ENCODE data around the gene BCAS3.
"Not testable (repeated sequence)": the region's sequence is repeated elsewhere in the genome, so short reads cannot be mapped to it uniquely, and the experiment has no call there.

Gene BCAS3

DNA sequence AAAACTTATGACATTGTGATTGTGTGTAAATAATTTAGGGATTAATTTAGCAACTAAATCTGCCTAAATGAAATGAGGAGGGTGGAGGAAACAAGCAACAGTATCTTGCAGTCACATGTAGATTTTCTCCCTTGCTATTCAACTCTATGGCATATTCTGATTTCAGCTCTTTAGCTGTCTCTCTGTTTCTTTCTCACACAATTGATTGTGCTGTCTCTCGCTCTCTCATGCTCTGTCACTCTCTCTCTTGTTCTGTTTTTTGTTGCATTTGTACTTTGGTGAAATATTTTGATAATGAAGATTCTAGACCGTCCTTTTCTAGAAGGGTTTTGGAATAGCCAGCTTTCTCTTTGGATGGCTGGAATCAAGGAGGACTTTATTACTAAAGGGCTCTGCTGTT lies 70.6 kb downstream of the BCAS3 start:
- DNase-seq: no peak

DNA sequence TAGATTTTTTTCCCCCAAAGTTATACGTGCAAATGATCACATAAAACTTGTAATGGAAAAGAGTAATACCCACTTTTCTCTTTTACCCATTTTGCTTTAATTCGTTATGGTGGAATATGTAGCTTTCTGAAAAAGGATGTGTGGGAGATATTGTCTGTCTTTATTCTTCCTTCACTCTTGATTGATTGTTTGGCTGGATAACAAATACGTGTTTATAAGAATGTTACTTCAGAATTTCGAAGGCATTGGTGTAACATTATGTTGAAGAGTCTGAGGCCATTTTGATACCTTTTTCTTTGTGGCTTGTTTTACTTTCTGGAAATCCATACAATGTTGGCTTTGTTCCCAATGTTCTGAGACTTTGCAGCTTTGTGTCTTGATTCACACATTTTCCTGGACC lies 71.4 kb downstream of the BCAS3 start:
- no peak for DNase-seq

DNA sequence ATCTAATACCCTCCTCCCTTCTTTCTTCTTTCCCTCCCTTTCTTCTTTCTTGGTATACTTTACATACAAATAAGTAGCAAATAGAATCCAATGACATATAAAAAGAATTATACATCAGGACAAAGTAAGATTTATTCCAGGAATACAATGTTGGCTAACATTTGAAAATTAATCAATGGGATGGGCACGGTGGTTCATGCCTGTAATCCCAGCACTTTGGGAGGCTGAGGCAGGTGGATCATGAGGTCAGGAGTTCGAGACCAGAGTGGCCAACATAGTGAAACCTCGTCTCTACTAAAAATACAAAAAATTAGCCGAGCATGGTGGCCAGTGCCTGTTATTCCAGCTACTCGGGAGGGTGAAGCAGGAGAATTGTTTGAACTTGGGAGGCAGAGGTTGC lies 72.1 kb downstream of the BCAS3 start:
- DNase-seq: no peak

DNA sequence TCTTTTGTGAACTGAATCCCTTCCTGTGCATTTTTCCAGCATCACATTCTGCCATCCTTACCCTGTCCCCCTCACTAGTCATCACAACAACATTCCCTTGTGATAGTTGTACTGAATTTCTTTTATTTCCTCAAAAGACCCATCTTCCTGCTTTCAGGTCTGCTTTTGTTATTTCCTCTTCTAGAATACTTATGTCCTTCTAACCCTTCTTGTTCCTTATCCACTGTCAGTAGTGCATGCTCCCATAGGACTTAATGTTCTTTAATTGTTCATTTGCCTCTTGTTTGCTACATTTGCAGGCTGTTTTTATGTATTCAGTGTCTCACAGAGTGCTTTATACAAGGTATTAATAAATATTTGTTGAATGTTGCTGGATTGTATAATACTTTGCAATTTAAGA lies 73.0 kb downstream of the BCAS3 start:
- DNase-seq: no peak

DNA sequence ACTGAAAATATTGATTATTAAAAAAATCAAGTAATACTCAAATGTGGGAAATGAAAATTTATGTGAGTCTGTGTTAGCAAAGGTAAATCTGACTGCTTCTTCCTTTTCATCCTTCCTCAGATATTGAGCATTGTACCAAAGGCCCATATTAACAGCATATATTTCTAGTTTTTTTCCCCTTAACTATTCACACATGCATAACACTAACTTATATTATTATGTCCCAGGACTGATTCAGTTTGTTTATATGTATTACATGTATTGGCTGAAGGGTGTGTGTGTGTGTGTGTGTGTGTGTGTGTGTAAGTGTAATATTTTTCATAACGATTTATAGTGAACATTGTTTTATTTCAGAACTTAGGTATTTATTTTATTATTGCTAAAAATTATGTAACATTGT lies 74.2 kb downstream of the BCAS3 start:
- no peak for DNase-seq

DNA sequence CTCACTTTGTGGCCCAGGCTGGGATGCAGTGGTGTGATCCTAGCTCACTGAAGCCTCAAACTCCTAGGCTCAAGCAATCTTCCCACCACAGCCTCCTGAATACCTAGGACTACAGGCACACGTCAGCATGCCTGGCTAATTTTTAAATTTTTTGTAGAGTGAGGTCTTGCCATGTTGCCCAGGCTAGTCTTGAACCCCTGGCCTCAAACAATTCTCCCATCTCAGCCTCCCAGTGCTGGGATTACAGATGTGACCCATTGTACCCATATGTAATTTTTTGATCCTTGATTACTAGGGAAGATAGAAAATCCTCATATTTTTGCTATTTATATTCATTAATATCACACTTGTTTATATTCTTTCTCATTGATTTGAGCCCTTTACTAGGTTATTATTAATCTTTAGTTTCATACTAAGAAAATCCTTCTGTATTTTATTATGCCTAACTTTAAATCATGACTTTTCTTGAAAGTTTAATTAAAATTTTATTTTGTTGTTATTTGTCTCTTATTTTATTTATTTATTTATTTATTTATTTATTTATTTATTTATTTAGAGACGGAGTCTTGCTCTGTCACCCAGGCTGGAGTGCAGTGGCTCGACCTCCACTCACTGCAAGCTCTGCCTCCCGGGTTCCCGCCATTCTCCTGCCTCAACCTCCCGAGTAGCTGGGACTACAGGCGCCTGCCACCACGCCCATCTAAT lies 75.4 kb downstream of the BCAS3 start:
- DNase-seq: no peak

- no peak for DNase-seq
These were observed 76.5 kb downstream of the BCAS3 start for GRCh38 chr17:60754057-60754604.

DNA sequence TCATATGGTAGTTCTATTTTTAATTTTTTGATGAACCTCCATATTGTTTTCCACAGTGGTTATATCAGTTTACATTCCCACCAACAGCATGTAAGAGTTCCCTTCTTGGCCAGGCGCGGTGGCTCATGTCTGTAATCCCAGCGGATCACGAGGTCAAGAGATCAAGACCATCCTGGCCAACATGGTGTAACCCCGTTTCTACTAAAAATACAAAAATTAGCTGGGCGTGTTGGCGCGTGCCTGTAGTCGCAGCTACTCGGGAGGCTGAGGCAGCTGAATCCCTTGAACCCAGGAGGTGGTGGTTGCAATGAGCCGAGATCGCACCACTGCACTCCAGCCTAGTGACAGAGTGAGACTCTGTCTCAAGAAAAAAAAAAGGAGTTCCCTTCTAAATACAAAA lies 79.1 kb downstream of the BCAS3 start:
- not testable (repeated sequence) for DNase-seq

GRCh38 chr17:60757437-60757836 lies 79.8 kb downstream of the BCAS3 start:
- DNase-seq: no peak

DNA sequence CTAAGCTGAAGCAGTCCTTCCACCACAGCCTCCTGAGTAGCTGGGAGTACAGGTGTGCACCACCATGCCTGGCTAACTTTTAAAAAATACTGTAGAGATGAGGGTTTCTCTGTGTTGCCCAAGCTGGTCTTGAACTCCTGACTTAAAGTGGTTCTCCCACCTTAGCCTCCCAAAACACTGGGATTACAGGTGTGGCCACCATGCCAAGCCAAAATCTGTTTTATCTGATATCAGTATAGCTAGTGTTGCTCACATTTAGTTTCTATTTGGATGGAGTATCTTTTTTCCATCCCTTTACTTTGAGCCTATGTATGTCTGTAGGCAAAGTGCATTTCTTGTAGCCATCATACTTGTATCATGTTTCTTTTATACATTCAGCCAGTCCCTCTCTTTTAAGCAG lies 82.1 kb downstream of the BCAS3 start:
- DNase-seq: no peak

DNA sequence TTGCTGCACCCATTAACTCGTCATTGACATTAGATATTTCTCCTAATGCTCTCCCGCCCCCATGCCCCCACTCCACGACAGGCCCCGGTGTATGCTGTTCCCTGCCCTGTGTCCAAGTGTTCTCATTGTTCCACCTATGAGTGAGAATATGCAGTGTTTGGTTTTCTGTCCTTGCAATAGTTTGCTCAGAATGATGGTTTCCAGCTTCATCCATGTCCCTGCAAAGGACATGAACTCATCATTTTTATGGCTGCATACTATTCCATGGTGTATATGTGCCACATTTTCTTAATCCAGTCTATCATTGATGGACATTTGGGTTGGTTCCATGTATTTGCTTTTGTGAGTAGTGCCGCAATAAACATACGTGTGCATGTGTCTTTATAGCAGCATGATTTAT lies 83.7 kb downstream of the BCAS3 start:
- not testable (repeated sequence) for DNase-seq

DNA sequence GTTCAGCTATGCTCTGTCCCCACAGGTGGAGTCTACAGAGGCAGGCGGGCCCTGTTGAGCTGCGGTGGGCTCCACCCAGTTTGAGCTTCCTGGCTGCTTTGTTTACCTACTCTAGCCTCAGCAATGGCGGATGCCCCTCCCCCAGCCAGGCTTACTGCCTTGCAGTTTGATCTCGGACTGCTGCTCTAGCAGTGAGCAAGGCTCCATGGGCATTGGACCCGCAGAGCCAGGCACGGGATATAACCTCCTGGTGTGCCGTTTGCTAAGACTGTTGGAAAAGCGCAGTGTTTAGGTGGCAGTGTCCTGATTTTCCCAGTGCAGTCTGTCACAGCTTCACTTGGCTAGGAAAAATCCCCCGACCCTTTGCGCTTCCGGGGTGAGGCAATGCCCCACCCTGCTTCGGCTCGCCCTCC lies 89.1 kb downstream of the BCAS3 start:
- DNase-seq: no peak

GRCh38 chr17:60767744-60768308 lies 90.2 kb downstream of the BCAS3 start:
- DNase-seq: no peak

DNA sequence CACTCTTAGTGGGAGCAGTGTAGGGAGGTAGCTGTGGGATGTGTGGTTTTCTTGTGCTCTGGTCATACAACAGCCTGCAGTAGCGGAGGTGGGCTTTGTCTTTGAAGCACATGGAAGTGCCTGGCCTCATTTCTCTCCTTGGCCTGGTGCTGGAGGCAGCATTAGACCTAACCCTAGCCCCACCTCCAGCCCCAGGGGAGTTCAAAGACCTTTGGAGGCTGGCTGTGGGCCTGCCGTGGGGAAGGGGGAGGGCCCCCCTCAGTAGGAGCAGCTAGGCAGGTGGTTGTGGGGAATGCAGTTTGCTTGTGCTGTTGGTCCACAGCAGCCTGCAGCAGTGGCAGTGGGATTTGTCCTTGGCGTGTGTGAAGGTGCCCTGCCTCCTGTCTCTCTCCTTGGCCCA lies 91.7 kb downstream of the BCAS3 start:
- no peak for DNase-seq

DNA sequence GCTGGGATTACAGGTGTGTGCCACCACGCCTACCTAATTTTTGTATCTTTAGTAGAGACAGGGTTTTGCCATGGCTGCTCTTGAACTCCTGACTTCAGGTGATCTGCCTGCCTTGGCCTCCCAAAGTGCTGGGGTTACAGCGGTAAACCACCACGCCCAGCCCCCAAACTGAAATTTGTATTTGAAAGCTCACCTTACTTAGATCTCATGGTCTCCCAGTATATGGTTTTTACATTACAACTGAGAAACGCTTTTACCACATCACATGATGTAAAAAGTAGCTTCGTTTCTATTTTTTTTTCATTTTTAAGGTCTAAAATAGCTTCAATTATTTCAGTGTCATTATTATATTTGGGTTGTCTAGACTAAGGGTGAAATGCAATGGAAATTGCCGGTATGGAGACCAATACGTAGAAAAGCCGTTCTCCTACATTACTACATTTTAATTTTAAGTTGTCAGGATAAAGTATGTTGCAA lies 93.3 kb downstream of the BCAS3 start:
- no peak for DNase-seq

- DNase-seq: not testable (repeated sequence)
These were observed 94.0 kb downstream of the BCAS3 start for GRCh38 chr17:60771621-60772020.

DNA sequence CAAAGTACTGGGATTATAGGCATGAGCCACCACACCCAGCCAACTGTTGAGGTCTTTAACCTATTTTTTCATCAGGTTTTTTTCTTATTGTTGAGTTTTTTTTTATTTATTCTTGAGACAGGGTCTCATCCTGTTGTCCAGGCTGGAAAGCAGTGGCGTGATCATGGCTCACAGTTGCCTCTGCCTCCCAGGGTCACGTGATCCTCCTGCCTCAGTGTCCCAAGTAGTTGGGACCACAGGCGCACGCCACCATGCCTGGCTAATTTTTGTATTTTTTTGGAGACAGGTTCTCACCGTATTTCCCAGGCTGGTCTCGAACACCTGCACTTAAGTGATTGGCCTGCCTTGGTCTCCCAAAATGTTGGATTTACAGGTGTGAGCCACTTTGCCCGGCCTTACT lies 95.9 kb downstream of the BCAS3 start:
- DNase-seq: no peak

- no peak for DNase-seq
These were observed 104.3 kb downstream of the BCAS3 start for GRCh38 chr17:60781880-60782412.

DNA sequence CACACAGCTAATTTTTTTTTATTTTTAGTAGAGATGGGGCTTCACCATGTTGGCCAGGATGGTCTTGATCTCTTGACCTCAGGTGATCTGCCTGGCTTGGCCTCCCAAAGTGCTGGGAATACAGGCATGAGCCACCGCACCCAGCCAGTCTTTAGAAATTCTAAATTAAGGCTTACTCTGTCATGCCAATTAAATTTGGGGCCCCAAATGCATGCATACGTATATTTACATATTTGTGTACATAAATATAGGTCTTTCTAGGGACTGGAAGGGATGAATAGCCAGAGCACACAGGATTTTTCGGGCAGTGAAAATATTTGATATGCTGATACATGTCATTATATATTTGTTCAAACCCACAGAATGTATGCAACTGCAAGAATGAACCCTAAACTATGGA lies 105.1 kb downstream of the BCAS3 start:
- no peak for DNase-seq

GRCh38 chr17:60790205-60790604 lies 112.6 kb downstream of the BCAS3 start:
- DNase-seq: no peak

DNA sequence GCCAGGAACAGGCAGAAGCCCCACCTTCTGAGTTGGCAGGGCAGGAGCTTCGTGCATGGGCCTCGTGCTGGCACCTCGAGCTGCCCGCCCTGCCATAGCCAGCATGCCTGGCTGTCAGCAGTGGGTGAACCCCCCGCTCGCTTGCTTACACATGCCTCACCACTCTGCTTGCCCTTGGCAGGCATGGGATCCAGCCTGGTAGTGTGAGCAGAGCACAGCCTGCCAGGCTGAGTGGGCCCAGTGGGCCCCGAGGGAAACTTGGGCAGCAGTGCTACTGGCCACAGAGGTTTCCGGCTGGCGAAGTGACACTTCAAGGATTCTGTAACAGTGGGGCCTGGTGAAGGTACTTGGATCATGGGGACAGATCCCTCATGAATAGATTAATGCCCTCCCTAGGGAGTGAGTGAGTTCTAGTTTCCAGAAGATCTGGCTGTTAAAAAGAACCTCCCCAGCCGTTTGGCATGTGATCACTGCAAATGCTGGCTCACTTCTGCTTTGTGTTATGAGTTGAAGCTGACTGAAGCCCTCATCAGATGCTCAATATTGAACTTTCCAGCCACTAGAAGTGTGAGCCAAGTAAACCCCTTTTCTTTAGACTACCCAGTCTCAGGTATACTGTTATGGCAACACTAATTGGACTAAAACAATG lies 114.7 kb downstream of the BCAS3 start:
- DNase-seq: peak; percentile 17

DNA sequence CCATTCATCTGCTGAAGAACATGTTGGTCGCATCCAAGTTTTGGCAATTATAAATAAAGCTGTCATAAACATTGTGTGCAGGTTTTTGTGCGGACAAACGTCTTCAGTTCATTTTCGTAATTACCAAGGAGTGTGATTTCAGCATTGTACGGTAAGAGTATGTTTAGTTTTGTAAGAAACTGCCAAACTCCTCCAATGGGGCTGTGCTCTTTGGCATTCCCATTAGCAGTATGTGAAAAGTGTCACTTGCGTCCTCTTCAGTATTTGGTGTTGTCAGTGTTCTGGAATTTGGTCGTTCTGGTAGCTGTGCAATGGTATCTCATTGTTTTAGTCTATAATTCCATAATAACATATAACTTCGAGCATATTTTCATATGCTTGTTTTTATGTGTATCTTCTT lies 120.9 kb downstream of the BCAS3 start:
- DNase-seq: no peak

DNA sequence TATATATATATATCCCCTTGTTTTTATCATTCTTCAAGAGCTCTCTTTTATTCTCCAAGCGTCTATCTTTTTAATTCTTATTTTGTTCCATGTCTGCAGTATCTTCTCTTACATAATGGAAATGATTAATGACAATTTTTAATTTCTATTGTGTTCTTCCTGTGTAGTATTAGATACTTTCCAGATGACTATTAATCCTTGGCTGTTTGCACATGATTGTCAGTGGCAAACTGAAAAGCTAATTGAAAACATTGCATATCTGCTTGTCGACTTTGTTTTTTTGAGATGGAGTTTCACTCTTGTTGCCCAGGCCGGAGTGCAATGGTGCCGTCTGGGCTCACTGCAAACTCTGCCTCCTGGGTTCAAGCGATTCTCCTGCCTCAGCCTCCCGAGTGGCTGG lies 124.7 kb downstream of the BCAS3 start:
- DNase-seq: no peak

DNA sequence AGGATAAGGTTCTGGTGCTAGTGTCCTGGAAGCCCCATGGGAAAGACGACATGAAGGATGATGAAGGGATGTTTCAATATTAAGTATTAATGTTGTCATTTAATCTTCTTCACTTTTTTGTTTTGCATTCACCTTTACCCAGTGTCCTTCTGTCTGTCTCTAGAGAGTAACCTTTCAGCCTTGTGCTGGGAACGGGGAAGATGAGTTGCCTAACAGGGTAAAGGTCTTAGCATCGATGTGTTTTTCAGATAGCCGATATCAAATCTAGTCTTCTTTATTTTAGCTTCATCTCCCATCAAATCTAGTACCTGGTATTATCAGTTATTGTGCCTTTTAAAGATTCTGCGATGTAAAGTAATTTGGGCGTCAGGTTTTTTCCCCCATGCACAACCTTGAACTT lies 125.4 kb downstream of the BCAS3 start:
- DNase-seq: no peak
